ENCODE results near the gene MT3.
"Not testable (repeated sequence)": the region's sequence is repeated elsewhere in the genome, so short reads cannot be mapped to it uniquely, and the experiment has no call there.

Gene MT3

DNA sequence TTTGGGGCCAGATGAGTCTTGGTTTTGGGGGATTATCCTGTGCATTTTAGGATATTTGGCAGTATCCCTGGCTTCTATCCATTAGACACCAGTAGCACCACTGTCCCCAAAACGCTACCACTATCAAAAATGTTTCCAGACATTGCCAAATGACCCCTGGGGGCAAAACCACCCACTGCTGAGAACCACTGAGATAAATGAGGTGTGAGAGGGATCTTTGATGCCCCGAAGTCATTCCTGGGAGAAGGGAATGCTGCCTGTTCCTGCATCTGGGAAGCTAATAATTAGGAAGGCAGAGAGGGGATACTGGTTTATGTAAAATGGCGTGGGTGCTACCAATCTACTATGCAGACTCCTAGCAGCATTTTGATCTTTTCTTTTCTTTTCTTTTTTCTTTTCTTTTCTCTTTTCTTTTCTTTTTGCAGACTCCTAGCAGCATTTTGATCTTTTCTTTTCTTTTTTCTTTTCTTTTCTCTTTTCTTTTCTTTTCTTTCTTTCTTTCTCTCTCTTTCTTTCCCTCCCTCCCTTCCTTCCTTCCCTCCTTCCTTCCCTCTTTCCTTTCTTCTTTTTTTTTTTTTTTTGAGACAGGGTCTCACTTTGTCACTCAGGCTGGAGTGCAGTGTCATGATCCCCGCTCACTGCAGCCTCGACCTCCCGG, 8.8 kb upstream of the MT3 start:
- H3K4me3 ChIP-seq (ENCODE audit: insufficient read depth, low read depth, low read length, poor library complexity, severe bottlenecking) = no peak overlapping the region
- H3K27me3 ChIP-seq (replicated peaks; ENCODE audit: control insufficient read depth, insufficient read depth, low read length, poor library complexity, severe bottlenecking) = no peaks in the 10 kb centered on the region
- DNase-seq = no peak

DNA sequence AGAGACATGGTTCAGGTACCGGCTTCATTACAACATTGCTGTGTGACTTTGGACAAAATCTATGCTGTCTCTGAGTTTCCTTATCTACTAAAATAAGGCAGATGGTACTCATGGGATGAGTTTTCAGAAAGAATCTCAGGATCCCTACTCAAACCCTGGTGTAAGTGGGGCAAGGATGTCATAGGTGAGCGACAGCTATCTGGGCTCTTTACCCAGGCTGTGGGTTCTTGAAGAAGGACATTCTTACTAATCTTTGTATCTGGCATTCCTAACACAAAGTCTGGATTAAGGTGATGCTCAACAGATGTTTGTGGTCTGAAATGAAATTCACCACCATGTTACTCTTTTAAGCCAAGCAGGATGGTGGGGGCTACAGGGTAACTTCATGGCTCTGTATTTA, 6.4 kb upstream of the MT3 start:
- H3K4me1 ChIP-seq (ENCODE audit: control insufficient read depth, insufficient read depth, low read length, poor library complexity, severe bottlenecking); DNase-seq; H3K27ac ChIP-seq (ENCODE audit: insufficient read depth, low read length, poor library complexity, severe bottlenecking); H3K36me3 ChIP-seq (ENCODE audit: control insufficient read depth, insufficient read depth, low read length); H3K9me3 ChIP-seq (ENCODE audit: control insufficient read depth, low read length); H3K4me3 ChIP-seq (ENCODE audit: insufficient read depth, low read depth, low read length, poor library complexity, severe bottlenecking); H3K27me3 ChIP-seq (replicated peaks; ENCODE audit: control insufficient read depth, insufficient read depth, low read length, poor library complexity, severe bottlenecking): not testable (repeated sequence)

More for the DNA sequence above, 8.8 kb upstream of the MT3 start:
- Histone ChIP-seq H3K9me3 (ENCODE audit: control insufficient read depth, low read length) (no peaks in the 10 kb centered on the region), H3K4me1 (ENCODE audit: control insufficient read depth, insufficient read depth, low read length, poor library complexity, severe bottlenecking) (no peaks in the 10 kb centered on the region), H3K36me3 (ENCODE audit: control insufficient read depth, insufficient read depth, low read length) (no peaks in the 10 kb centered on the region), H3K27ac (ENCODE audit: insufficient read depth, low read length, poor library complexity, severe bottlenecking) (no peak overlapping the region)

DNA sequence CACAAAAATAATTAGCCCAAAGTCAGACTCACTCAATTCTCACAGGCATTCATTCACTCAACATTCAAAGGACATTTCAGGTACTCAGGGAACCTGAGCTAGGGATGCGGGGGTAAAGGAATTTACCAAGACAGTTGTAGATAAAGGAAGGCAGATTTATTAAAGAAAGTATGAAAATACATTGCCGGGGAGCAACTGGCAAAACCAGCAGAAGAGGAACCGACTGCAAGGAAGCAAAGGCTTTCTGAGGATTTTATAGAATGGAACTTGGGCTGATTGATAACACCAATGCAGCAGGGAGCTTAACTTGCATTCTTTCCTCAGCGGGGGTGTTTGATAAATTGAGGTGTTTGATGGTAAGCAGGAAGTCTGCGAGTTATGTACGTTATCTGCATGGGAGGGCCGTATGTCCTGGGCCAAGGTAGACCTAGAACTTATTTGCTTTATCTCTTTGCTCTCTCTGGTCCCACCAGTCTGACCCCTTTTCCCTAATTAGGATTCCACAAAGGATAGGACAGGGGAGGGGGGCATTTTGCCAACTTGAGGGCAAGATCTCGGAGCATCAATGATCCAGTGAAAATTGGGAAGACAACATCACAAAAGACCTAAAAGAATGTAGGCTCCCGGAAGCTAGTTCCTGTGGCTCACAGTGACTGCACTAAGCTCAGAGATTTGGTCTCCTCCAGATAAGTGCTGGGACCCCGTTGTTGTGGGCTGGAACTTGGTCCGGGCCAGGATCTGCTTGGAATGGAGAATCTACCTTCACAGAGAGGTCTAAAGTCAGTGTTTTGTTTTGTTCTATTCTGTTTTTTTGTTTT, 5.8 kb upstream of the MT3 start:
- H3K4me3 ChIP-seq (ENCODE audit: insufficient read depth, low read depth, low read length, poor library complexity, severe bottlenecking) = no peak overlapping the region
- no peak overlapping the region for H3K27ac ChIP-seq (ENCODE audit: insufficient read depth, low read length, poor library complexity, severe bottlenecking)
- no peak for DNase-seq
- no peaks in the 10 kb centered on the region for H3K4me1 ChIP-seq (ENCODE audit: control insufficient read depth, insufficient read depth, low read length, poor library complexity, severe bottlenecking)
- no peaks in the 10 kb centered on the region for H3K27me3 ChIP-seq (replicated peaks; ENCODE audit: control insufficient read depth, insufficient read depth, low read length, poor library complexity, severe bottlenecking)
- no peaks in the 10 kb centered on the region for H3K9me3 ChIP-seq (ENCODE audit: control insufficient read depth, low read length)
- no peaks in the 10 kb centered on the region for H3K36me3 ChIP-seq (ENCODE audit: control insufficient read depth, insufficient read depth, low read length)

DNA sequence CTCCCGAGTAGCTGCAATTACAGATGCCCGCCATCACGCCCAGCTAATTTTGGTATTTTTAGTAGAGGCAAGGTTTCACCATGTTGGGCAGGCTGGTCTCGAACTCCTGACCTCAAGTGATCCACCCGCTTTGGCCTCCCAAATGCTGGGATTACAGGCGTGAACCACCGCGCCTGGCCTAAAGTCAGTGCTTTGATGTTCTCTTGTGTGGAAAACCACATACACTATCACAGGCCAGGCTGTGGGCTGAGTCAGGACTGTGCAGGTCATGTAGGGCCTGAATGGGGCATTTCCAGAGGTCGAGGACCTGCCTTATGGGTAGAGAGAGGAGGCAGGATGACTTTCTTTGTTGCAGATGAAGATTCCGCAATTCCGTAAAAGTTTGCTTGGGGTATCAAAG, 5.1 kb upstream of the MT3 start:
- no peaks in the 10 kb centered on the region for H3K9me3 ChIP-seq (ENCODE audit: control insufficient read depth, low read length)
- DNase-seq = no peak
- no peak overlapping the region for H3K27ac ChIP-seq (ENCODE audit: insufficient read depth, low read length, poor library complexity, severe bottlenecking)
- peaks cover under 1% of the 10 kb centered on the region for H3K4me1 ChIP-seq (ENCODE audit: control insufficient read depth, insufficient read depth, low read length, poor library complexity, severe bottlenecking)
- no peaks in the 10 kb centered on the region for H3K27me3 ChIP-seq (replicated peaks; ENCODE audit: control insufficient read depth, insufficient read depth, low read length, poor library complexity, severe bottlenecking)
- H3K36me3 ChIP-seq (ENCODE audit: control insufficient read depth, insufficient read depth, low read length) = no peaks in the 10 kb centered on the region
- no peak overlapping the region for H3K4me3 ChIP-seq (ENCODE audit: insufficient read depth, low read depth, low read length, poor library complexity, severe bottlenecking)

DNA sequence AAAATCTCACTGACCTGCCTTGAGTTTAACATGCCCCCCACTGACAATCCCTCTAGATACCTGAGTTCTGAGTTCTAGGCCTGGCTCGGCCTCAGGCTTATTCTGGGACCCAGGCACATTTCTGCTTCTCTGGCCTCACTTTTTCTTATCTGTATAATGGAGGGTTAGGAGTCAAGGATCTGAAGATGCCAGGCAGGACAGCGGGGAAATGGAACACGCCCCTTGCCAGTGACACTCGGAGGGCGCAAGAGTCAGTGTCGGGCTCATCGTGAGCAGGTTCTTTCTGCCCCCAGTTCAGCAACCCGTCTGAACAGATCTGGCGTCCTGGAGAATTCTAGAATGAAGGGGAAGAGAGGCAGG, 567 bp upstream of the MT3 start:
- Histone ChIP-seq H3K27ac (ENCODE audit: insufficient read depth, low read length, poor library complexity, severe bottlenecking) (no peak overlapping the region), H3K36me3 (ENCODE audit: control insufficient read depth, insufficient read depth, low read length) (no peaks in the 10 kb centered on the region), H3K4me1 (ENCODE audit: control insufficient read depth, insufficient read depth, low read length, poor library complexity, severe bottlenecking) (peaks cover 9% of the 10 kb centered on the region), H3K27me3 (replicated peaks; ENCODE audit: control insufficient read depth, insufficient read depth, low read length, poor library complexity, severe bottlenecking) (peaks cover 16% of the 10 kb centered on the region), H3K9me3 (ENCODE audit: control insufficient read depth, low read length) (no peaks in the 10 kb centered on the region), H3K4me3 (ENCODE audit: insufficient read depth, low read depth, low read length, poor library complexity, severe bottlenecking) (peak overlapping the region; percentile 54)
- DNase-seq = no peak

DNA sequence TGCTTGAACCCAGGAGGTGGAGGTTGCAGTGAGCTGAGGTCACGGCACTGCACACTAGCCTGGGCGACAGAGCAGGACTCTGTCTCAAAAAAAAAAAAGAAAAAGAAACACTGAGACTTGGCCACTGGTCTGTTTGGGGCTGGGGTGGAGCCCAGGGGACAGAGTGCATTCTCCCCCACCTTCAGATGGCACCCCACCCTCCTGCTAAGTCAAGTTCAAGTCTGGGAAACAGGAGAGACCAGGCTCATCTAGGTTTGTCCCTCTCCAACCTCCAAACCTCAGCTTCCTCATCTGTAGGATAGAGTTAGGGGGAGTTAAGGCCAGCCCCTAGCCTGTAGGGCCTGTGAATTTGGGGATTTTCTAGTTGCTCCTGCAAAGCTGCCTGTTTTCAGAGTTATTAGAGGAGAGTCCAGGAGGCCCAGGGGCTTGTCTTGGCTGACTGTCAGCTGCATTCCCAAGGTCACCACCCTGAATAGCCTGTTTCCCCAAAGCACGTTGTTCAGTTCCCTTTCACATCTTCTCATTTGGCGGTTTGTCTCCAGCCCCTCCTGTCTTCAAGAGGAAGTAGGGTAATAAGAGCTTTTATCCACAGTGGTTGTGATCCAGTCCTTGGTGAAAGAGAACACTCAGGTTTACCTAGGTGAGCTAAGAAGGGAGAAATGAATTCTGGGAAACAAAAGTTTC, 2.2 kb downstream of the MT3 start:
- H3K9me3 ChIP-seq (ENCODE audit: control insufficient read depth, low read length) = no peaks in the 10 kb centered on the region
- no peak overlapping the region for H3K4me3 ChIP-seq (ENCODE audit: insufficient read depth, low read depth, low read length, poor library complexity, severe bottlenecking)
- H3K4me1 ChIP-seq (ENCODE audit: control insufficient read depth, insufficient read depth, low read length, poor library complexity, severe bottlenecking) = peaks cover 9% of the 10 kb centered on the region
- no peak for DNase-seq
- no peak overlapping the region for H3K27ac ChIP-seq (ENCODE audit: insufficient read depth, low read length, poor library complexity, severe bottlenecking)
- peaks cover 16% of the 10 kb centered on the region for H3K27me3 ChIP-seq (replicated peaks; ENCODE audit: control insufficient read depth, insufficient read depth, low read length, poor library complexity, severe bottlenecking)
- no peaks in the 10 kb centered on the region for H3K36me3 ChIP-seq (ENCODE audit: control insufficient read depth, insufficient read depth, low read length)

DNA sequence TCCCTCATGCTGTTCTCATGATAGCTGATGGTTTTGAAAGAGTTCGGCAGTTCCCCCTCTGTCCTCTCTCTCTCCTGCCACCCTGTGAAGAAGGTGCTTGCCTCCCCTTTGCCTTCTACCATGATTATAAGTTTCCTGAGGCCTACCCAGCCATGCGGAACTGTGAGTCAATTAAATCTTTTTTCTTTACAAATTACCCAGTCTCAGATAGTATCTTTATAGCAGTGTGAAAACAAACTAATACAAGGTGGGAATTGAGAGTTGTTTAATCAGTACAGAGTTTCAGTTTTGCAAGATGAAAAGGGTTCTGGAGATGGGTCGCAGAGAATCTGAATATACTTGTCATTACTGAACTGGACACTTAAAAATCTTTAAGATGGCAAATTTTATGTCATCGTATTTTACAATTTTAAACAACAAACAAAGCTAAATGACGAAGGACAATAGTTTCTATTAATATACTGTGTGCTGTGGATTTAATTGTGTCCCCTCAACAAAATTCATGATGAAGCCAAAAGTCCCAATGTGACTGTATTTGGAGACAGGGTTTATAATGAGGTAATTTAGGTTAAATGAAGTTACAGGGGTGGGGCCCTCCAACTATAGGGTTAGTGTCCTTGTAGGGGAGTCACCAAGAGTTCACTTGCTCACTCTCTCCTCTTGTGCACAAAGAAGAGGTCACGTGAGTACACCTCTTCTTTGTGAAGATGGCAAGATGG, 4.4 kb downstream of the MT3 start:
- no peak overlapping the region for H3K27ac ChIP-seq (ENCODE audit: insufficient read depth, low read length, poor library complexity, severe bottlenecking)
- no peak for DNase-seq

DNA sequence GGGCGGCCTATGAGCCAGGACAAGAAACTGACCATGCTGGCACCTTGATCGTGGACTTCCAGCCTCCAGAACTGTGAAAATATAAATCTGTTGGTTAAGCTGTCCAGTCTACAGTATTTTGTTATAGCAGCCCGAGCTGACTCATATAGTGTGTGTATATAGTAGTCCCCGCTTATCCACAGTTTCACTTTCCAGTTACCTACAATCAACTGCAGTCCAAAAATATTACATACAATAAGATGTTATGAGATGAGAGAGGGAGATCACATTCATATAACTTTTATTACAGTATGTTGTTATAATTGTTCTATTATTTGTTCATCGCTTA, 4.9 kb downstream of the MT3 start:
- no peak overlapping the region for H3K27ac ChIP-seq (ENCODE audit: insufficient read depth, low read length, poor library complexity, severe bottlenecking)
- H3K9me3 ChIP-seq (ENCODE audit: control insufficient read depth, low read length) = no peaks in the 10 kb centered on the region
- no peak for DNase-seq
- H3K4me1 ChIP-seq (ENCODE audit: control insufficient read depth, insufficient read depth, low read length, poor library complexity, severe bottlenecking) = peaks cover 9% of the 10 kb centered on the region
- no peak overlapping the region for H3K4me3 ChIP-seq (ENCODE audit: insufficient read depth, low read depth, low read length, poor library complexity, severe bottlenecking)
- no peaks in the 10 kb centered on the region for H3K36me3 ChIP-seq (ENCODE audit: control insufficient read depth, insufficient read depth, low read length)
- H3K27me3 ChIP-seq (replicated peaks; ENCODE audit: control insufficient read depth, insufficient read depth, low read length, poor library complexity, severe bottlenecking) = peaks cover 16% of the 10 kb centered on the region

More for the DNA sequence above, 4.4 kb downstream of the MT3 start:
- Histone ChIP-seq H3K4me3 (ENCODE audit: insufficient read depth, low read depth, low read length, poor library complexity, severe bottlenecking) (no peak overlapping the region), H3K36me3 (ENCODE audit: control insufficient read depth, insufficient read depth, low read length) (no peaks in the 10 kb centered on the region), H3K4me1 (ENCODE audit: control insufficient read depth, insufficient read depth, low read length, poor library complexity, severe bottlenecking) (peaks cover 9% of the 10 kb centered on the region), H3K9me3 (ENCODE audit: control insufficient read depth, low read length) (no peaks in the 10 kb centered on the region), H3K27me3 (replicated peaks; ENCODE audit: control insufficient read depth, insufficient read depth, low read length, poor library complexity, severe bottlenecking) (peaks cover 16% of the 10 kb centered on the region)

DNA sequence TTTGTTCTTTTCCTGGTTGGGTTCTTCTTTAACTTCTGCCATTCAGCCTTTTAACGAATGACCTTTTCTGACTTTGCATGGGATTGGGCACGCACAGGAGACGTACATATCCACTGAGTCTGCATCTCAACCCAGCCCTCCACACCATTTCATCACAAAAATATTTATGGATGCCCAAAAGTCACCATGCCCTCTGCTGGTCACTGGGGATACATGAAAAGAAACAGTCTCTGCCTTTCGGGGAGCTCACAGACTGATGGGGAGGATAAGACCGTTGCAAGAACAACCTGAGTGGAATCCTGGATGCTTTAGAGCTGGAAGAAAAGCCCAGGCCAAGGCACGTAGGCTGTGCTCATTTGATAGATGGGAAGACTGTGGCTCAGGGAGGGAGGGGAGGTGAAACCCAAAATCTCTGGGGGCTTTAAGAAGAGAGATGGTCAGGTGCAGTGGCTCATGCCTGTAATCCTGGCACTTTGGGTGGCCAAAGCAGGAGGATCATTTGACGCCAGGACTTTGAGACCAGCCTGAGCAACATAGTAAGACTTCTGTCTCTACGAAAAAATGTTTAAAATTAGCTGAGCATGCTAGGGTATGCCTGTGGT, 11.2 kb downstream of the MT3 start:
- no peaks in the 10 kb centered on the region for H3K4me1 ChIP-seq (ENCODE audit: control insufficient read depth, insufficient read depth, low read length, poor library complexity, severe bottlenecking)
- H3K27ac ChIP-seq (ENCODE audit: insufficient read depth, low read length, poor library complexity, severe bottlenecking) = no peak overlapping the region
- no peaks in the 10 kb centered on the region for H3K9me3 ChIP-seq (ENCODE audit: control insufficient read depth, low read length)
- no peak overlapping the region for H3K4me3 ChIP-seq (ENCODE audit: insufficient read depth, low read depth, low read length, poor library complexity, severe bottlenecking)
- H3K36me3 ChIP-seq (ENCODE audit: control insufficient read depth, insufficient read depth, low read length) = no peaks in the 10 kb centered on the region
- DNase-seq = no peak
- H3K27me3 ChIP-seq (replicated peaks; ENCODE audit: control insufficient read depth, insufficient read depth, low read length, poor library complexity, severe bottlenecking) = peaks cover 3% of the 10 kb centered on the region

Data from effector memory CD4-positive, alpha-beta T cell (primary cell).